Posterior vena cava (tissue), 2 donors: Measurements from ENCODE around the gene TUBA3D. TPM values are rescaled to one million over a fixed set of nuclear protein-coding genes. Genes with fewer than 3 reads are reported as not detected.
"Not testable (repeated sequence)": the region's sequence is repeated elsewhere in the genome, so short reads cannot be mapped to it uniquely, and the experiment has no call there.

Experiments
- DNase-seq: peaks from one replicate; pipeline ENCODE4 v3.0.0-alpha.2; 2020; ENCODE audit warnings: low spot score
- intact Hi-C, 2 donors: fragments of 100-400 bp; cut with DNase I; formaldehyde crosslinking; loops; one replicate each; pipeline versions ENCODE4 v1.14.1 to v1.14.2; 2022 to 2023
- long read RNA-seq, 2 donors: library from polyadenylated mRNA; unstranded; transcript quantifications; one replicate each; pipeline ENCODE4 v2.0.0, GENCODE V29; 2020 to 2021
- total RNA-seq, 2 donors: library from RNA; stranded (reverse); fragmentation: NEBNext Ultra II Directional; extraction: Animal tissue kit (Norgen Biotek cat#: 25700); gene quantifications; one replicate each; pipeline ENCODE4 v1.2.1, GENCODE V29; 2021
- donor health status: DM: yes; HTN: yes; CAD: no.
- donor health status: DM: yes; HTN: yes; CAD: no.

The TUBA3D gene
- not detected for total RNA-seq
- long read RNA-seq, donor 1, partial matches to known transcripts: 0 of 1 reads
- long read RNA-seq, donor 1, other reads (novel, unspliced or antisense): 1 of 1 reads
- long read RNA-seq, donor 2: 0 reads

DNA sequence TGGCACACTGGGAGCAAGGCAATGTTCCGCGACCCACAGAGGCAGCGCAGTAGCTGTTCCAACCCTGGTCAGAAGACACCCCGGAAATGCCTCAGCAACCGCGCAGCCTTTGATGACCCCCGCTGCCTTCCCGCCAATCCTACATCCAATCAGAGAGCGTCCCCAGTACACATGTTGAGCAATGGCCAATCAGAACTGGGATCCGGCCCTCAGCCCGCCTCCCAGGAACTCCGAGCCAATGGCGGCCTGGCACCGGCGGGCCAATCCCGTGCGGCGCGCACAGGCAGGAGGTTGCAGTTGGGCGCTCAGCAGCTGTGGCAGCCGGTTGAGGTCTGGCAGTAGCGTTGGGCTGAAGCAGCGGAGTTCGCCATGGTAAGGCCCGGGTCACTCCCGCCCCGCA lies at the start of gene TUBA3D:
Gene TUBA3D (plus strand): TSS at position 289 of the 400 bp plus-strand sequence. CDS start 81 bp downstream, at position 370.
- intact Hi-C loops: loop anchor here in 1 of 2 donors (10.0 kb wide), 1 partner anchor 519 kb away; no protein-coding TSS in a partner anchor
- no peak for DNase-seq

DNA sequence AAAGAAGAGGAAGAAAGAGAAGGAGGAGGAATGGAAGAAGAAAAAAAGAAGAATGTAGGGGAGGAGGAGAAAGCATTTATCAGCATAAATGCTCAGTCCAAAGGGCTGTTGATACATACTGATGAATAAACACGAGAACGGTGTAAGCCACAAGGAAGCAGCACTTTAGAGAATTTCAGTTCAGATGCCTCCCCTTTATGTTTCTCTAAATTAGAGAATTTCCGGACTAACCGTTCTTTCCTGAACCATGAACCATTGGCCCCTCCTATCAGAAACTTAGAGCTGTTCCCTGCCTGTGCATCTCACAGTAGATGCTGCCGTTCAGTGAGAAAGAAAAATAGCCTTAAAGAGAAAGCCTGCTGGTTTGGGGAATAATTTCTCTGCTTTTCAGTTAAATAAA lies 49.2 kb upstream of the TUBA3D start:
- no peak for DNase-seq
- intact Hi-C loops: no loop called here

DNA sequence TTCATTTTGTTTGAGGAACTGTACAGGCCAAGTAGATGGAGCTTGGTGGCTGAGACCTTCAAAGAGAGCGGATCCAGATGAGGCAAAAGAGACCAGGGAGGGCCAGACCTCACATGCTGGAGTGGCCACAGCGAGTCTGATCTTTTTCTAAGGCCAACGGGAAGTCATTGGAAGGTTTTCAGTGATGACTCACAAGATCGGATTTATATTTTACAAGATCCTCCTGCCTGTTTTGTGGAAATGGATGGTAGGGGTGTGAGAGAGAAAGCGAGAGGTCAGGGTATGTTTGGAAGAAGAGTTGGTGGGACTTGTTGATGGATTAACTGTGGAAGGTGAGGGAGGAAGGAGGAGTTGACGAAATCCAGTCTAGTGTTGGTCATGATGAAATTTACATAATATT lies 44.6 kb upstream of the TUBA3D start:
- intact Hi-C loops: no loop called here
- DNase-seq: no peak

DNA sequence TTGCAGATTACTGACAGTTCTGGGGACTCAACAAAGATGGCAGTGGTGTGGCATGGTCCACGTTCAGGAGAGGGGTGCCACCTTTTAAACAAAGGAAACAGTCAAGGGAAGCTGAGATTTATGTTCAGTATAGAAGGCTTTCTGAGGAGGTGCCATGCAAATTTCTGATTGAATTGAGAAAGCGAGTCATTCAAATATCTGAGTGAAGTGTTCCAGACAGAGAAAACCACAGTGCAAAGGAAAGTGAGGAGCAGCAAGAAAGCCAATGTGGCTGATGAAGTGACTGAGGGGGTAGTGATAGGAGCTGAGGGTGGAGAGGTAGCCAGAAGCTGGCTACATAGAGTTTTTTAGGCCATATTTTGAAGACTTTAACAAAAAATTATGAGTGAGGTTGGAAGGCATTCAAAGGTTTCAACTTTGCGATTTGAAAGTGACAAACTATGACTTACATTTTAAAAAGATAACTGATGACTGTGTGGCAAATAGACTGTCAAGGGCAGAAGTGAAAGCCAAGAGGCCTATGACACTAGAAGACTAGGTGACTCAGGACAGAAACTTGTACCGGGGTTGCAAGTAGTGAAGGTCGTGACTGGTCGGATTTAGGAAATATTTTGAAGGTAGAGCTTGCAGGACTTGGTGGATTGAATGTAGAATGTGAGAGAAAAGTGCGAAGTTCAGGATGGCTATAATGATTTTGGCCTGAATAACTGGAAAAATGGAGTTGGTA lies 35.0 kb upstream of the TUBA3D start:
- DNase-seq, intact Hi-C loops: not testable (repeated sequence)

DNA sequence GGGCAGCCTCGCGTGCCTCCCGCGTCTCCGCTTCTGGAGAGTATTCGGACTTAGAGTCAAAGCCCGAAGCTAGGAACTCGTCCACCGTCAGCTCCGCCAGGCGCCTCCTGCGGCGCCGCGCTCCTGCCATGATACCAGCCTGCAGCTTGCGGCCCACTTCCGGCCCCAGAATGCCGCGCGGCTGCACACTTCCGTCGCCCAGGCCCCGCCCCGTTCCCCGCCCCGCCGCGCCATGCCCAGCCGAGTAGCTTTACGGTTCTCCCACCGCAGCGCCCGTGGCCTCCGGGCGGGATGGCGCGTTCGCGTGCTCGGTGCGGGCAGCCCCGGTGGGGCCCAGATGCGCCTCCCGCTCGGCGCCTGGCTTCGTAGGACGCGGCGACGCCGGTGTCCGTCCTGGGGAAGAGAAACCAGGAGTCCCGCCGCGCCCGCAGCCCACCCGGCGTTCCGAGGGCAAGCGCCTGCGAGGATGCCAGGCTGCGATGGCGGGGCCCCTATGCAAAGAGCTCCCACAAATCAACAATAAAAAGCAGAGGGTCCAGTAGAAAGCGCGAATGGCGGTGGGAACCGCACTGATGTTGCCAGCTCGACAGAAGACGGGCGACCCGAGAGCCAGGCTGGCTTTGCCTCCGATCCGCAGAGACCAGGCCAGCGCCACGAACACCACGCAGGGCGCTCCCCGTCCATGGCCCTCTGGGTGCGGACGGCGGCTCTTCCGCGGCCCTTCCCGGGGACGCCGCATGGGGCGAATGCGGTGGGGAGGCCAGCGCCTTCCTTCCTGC lies 31.0 kb upstream of the TUBA3D start:
- DNase-seq, intact Hi-C loops: not testable (repeated sequence)

DNA sequence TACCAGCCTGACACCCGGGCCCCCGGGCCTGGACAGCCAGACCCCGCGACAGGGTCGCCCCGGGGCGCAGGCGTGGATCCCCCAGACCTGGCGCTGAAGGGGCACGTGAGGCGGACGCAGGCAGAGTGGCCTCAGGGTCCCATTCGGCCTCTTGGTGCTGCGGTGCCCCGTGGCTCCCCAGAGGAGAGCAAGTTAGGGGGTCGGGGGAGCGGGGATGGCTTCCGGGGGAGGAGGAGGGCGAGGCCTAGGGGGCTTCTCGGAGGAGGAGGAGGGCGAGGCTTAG lies 30.5 kb upstream of the TUBA3D start:
- intact Hi-C loops: not testable (repeated sequence)

DNA sequence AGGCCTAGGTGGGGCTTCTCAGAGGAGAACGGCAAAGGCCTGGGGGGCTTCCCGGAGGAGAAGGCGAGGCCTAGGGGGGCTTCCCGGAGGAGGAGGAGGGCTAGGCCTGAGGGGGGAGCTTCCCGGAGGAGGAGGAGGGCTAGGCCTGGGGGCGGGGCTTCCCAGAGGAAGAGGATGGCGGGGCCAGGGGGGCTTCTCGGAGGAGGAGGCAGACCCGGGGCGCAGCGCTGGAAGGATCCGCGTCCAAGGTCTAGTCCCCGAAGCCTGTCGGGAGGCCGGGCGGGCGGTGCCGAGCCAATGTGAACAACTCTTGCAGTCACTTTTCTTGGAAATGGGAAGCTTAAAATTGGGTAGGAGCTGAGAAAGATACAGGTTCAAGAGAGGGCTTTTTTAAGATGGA lies 30.0 kb upstream of the TUBA3D start:
- no peak for DNase-seq
- intact Hi-C loops: no loop called here

More for the DNA sequence above, 30.5 kb upstream of the TUBA3D start:
- not testable (repeated sequence) for DNase-seq

DNA sequence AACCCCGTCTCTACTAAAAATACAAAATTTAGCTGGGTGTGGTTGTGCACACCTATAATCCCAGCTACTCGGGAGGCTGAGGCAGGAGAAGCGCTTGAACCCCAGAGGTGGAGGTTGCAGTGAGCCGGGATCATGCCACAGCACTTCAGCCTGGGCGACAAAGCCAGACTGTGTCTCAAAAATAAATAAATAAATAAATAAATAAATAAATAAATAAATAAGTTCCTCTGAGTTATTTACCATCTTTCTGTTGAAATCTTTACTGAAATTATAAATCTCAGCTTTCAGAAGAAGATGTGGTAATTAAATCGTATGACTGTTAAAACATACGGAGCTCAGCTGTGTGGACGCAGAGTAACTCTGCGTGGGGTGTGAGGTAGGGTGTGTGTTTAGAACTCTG lies 27.9 kb upstream of the TUBA3D start:
- DNase-seq, intact Hi-C loops: not testable (repeated sequence)

DNA sequence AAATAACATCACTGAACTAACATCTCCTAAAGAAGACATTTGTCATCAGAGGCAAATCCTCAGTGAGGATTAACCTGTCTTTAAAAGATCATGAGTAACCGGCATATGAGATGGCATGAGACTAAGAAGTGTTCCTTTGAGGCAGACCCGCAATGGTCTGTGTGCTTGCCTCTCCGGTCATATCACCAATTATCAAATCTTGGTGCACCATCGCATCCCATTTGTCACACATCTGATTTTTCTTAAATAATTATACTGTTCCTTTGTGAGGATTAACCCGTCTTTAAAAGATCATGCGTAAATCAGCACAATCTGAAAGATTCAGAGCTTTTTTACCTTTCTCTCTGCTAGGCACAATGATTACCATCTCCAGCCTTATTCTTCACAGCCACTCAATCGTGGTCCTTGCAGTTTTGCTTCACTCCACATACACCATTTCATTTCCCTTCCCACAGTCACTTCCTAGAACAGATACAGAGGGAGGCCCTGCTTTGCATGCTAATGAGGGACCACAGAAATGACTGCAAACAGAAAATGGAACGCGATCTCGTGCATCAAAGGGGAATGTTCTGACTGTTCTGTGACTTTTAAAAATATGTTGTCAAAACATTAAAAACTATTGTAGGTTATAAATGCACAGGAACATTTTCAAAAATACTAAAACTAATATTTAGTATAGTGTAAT lies 24.5 kb upstream of the TUBA3D start:
- intact Hi-C loops, DNase-seq: not testable (repeated sequence)

DNA sequence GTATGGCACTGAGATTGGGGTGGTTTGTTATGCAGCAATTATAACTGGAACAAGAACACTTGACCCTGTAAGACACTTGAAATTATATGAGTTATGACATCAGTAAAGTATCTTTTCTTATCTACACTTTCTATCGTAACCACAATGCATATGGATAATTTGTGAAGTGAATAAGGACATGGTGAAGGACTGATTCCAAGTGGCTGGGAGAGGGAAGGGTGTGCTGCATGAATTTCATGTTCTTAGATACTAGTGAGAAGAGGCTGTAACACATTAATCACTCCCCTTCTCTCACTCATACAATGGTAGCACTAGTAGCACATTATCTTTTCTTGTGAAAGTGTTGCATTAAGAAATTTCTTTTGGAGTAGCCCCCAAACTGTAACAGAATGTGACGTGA lies 21.0 kb upstream of the TUBA3D start:
- intact Hi-C loops, DNase-seq: not testable (repeated sequence)

DNA sequence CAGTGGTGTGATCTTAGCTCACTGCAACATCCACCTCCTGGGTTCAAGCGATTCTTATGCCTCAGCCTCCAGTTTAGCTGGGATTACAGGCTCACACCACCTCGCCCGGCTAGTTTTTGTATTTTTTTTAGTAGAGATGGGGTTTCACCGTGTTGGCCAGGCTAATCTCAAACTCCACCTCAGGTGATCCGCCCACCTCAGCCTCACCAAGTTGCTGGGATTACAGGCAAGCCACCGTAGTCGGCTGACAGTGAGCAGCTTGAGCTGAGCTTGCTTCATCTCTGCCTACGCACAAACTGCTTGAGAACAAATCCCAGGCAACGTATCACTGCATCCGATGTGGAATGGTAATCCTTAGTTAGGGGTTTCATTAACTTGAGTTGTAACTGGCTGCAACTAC lies 8.2 kb upstream of the TUBA3D start:
- intact Hi-C loops: not testable (repeated sequence)

DNA sequence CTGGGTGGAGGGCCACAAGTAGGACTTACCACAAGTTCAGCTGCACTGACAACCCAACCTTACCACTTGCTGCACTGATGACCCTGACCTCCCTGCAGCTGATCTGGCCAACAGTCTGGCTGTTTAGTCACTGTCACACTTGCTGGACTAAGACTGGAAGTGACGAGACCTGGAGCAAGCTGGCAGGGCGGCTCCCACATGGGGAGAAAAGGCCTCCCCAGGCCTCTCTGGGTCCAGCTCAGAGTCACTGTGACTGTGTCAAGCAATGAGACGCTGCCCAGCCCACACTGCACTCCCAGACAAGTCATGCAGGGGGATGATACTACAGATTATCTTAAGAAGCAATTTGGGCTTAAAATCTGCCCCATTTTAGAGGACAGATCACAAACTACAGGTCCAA lies 5.0 kb upstream of the TUBA3D start:
- intact Hi-C loops: loop anchor here in 1 of 2 donors (10.0 kb wide), 1 partner anchor 524 kb away; no protein-coding TSS in a partner anchor
- not testable (repeated sequence) for DNase-seq

More for the DNA sequence above, 8.2 kb upstream of the TUBA3D start:
- DNase-seq: not testable (repeated sequence)

DNA sequence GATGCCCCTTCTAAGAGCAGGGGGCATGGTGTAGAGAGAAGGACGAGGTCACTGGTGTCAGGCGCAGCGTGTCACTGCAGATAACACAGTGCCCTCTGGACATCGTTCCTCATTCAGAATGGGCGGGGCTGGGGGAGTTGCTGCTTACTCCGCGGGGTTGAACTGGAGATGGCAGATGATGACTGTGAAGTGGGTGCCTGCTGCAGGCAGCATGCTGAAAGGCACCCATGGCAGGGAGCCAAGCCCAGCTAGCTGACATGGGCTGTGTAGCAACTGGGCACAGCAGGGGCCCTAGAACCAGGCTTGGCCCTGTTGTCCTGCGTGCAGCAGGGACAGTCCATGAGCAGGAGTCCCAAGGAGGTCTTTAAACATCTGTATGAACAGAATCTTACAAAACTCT lies 4.3 kb upstream of the TUBA3D start:
- intact Hi-C loops: loop anchor here in 1 of 2 donors (10.0 kb wide), 1 partner anchor 523 kb away; no protein-coding TSS in a partner anchor
- not testable (repeated sequence) for DNase-seq

DNA sequence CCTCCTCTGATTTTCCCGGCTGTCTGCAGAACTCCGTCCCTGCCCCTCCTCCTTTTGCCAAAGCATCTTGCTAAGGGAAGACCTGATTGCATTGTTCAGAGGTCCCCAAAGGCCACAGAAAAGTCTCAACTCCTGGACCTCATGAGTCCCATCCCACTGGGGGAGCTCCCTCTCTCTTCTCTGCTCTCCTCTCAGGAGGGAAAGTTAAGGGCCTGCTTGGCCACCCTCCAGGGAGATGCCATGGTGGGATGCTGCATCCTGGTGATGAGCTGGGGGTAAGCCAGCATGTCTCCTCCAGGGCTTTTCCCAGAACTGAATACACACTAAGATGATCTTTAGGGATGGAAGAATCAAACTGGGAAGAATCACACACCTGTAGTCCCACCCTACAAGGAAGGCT lies 2.7 kb upstream of the TUBA3D start:
- DNase-seq: not testable (repeated sequence)
- intact Hi-C loops: loop anchor here in 1 of 2 donors (10.0 kb wide), 1 partner anchor 522 kb away; no protein-coding TSS in a partner anchor

DNA sequence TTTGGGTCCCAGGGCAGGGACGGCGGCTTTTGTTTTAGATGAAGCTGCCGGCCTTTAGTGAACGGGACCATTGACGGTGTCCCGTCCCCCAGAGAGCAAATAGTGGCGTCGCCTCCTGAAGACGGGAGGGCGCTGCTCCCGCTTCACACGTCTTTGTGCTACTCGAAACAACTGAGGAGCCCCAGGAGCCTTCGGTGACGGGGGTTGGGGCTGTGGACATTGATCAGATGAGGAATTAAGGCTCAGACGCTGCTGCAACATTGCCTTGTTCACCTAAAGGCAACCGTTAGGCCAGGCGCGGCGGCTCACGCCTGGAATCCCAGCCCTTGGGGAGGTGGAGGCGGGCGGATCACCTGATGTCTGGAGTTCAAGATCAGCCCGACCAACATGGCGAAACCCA lies 444 bp downstream of the TUBA3D start:
- intact Hi-C loops: loop anchor here in 1 of 2 donors (10.0 kb wide), 1 partner anchor 518 kb away; no protein-coding TSS in a partner anchor
- not testable (repeated sequence) for DNase-seq

DNA sequence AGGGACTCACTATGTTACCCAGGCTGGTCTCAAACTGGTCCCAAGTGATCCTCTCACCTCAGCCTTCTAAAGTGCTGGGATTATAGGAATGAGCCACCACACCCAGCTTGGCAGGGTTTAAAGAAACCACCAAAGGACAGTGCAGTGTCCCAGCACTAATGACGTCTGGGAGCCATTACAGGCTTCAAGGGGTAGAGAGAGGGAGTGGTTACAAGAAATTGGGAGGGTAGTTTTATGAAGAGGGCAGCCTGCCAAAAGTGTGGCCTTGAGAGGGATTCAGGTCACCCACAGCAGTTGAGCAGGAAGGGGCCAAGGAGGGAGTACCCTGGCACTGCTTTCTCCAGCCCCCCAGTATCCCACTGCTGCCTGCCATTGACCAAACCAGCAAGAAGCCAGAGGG lies 1.3 kb downstream of the TUBA3D start:
- intact Hi-C loops: loop anchor here in 1 of 2 donors (10.0 kb wide), 1 partner anchor 518 kb away; no protein-coding TSS in a partner anchor
- DNase-seq: not testable (repeated sequence)

DNA sequence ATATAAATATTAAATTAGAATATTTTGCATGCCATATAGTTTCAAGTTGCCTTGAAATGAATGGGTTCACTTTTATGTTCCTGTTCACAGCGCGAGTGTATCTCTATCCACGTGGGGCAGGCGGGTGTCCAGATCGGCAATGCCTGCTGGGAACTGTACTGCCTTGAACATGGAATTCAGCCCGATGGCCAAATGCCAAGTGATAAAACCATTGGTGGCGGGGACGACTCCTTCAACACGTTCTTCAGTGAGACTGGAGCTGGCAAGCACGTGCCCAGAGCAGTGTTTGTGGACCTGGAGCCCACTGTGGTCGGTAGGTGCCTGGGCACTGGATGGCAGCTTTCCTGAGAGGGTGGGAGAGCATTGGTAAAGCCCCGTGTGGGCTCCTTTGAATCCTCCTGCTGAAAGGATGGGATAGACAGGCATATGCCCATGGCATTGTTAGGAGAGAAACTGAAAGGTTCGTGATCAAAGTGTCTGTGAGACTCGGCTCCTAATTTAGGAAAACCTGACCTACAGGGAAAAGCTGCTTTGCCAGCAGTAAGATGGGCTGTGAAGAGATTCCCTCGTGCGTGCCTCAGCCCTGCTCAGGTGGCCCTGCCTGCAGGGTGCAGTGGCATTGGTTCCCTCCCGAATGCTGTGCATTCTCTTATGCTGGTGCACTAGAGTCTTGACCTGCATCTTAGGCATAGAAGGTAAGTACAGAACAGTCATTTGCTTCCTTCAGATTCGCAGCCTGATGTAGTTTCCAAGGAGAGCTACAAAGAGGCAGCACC lies 2.3 kb downstream of the TUBA3D start:
- DNase-seq: not testable (repeated sequence)
- intact Hi-C loops: loop anchor here in 1 of 2 donors (10.0 kb wide), 1 partner anchor 517 kb away; no protein-coding TSS in a partner anchor

DNA sequence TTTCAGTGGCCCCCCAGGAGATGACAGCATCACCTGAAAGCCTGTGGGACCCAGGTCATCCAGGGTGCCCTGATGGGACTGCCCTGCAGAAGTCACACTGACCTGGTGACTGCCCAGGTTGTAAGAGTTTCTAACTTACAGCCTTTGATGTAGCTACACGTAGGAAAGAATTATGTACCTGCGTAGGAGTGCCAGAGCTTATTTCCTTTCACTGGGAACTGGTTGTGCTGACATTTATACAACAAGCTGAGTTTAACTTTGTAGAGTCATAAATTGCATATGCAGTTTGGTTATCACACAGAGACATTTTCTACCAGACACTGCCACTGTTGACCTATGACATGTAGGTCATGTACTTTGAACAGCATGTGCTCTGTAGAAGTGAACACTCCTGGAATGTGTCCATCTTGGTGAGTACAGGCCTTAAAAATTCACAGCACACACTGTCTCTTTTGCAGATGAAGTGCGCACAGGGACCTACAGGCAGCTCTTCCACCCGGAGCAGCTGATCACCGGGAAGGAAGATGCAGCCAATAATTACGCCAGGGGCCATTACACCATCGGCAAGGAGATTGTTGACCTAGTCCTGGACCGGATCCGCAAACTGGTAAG lies 3.0 kb downstream of the TUBA3D start:
- not testable (repeated sequence) for DNase-seq

More for the DNA sequence above, 3.0 kb downstream of the TUBA3D start:
- intact Hi-C loops: loop anchor here in 1 of 2 donors (10.0 kb wide), 1 partner anchor 516 kb away; no protein-coding TSS in a partner anchor
